ENCODE measurements around the gene ELL2.

DNA sequence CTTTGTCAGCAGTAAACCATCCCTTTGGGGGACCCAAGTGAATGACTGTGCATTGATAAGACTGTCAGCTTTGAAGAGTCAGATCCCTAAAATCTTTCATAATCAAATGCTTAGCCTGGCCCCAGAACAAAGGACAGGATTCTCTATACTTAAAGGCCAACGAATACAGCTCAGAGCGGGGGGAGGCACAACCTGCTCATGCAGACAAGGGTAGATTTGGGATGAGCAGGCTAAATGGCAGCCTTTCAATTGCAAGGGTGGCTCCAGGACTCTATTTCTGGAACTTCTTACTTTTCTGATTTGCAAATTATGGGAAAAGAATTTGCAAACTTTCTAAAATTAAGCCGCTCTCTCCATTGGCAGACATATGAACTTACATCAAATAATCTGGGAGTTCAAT is 66.4 kb downstream of the ELL2 start:
- TF ChIP-seq, protein P1, sequence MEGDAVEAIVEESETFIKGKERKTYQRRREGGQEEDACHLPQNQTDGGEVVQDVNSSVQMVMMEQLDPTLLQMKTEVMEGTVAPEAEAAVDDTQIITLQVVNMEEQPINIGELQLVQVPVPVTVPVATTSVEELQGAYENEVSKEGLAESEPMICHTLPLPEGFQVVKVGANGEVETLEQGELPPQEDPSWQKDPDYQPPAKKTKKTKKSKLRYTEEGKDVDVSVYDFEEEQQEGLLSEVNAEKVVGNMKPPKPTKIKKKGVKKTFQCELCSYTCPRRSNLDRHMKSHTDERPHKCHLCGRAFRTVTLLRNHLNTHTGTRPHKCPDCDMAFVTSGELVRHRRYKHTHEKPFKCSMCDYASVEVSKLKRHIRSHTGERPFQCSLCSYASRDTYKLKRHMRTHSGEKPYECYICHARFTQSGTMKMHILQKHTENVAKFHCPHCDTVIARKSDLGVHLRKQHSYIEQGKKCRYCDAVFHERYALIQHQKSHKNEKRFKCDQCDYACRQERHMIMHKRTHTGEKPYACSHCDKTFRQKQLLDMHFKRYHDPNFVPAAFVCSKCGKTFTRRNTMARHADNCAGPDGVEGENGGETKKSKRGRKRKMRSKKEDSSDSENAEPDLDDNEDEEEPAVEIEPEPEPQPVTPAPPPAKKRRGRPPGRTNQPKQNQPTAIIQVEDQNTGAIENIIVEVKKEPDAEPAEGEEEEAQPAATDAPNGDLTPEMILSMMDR (IDR thresholded peaks at IDR 0.05): no peak
- TF ChIP-seq EZH2 (IDR thresholded peaks at IDR 0.05; ENCODE audit: borderline replicate concordance, insufficient read depth, low read depth, low read length, poor library complexity, severe bottlenecking): no peak
